C4-2B (cell line): ENCODE data around the gene CACNB3.
"Not testable (repeated sequence)": the region's sequence is repeated elsewhere in the genome, so short reads cannot be mapped to it uniquely, and the experiment has no call there.

ENCODE experiments used
- H3K27ac ChIP-seq: fragments of 450-650 bp; 2 replicates; pipeline ENCODE4 v1.5.1; 2017
- CTCF ChIP-seq: fragments of 450-650 bp; conservative IDR thresholded peaks from 2 replicates; pipeline ENCODE4 v1.5.1; 2017; ENCODE audit warnings: mild to moderate bottlenecking
- ZFX ChIP-seq: fragments of 450-650 bp; IDR thresholded peaks from 2 replicates; pipeline ENCODE4 v1.6.1; 2017

CACNB3 gene

DNA sequence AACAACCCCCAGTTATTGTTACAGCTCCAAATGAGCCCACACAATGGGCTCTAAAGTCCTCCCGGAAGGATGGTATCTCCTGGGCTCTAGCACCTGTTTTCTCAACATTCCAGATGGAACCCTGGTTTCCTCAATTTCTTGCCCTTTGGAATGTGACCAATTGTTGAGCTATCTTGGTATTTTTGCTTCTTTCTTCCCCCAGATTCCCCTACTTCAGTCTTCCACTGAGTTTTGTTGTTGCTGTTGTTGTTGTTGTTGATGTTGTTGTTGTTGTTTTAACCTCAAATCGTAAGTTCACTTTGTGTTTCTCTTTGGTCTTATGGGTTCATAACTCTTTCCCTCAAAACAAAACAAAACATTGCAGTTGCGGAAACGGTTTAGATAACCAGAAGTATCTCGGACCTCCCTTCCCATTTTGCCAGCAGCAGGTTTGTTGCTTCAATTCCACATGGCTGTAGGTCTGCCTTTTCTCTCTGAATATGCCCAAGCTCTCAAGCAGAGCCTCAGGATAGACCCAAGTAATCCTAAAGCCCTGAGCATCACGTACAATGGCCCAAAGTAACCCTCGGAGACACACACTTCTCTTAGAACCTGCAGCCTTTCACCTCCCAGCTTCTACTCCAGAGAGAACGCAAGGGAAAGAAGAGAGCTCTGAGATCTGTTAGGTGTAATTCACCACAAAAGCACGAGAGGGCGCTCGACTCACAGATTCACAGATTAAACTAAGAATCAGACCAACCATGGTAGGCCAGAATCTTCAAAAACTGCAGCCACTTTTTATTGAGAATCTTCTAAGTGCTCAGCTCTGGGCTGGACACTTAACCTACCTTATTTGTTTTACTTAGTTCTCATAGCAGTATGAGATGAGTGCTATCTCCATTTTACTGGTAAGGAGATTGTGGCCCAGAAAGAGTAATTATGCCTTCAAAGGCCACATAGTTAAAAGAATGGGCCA lies 34.7 kb downstream of the CACNB3 start:
- TF ChIP-seq ZFX (no peak), CTCF (peak; percentile 93)
- H3K27ac ChIP-seq = peak overlapping the region; percentile 93; the same call in 1 of the 2 replicates

DNA sequence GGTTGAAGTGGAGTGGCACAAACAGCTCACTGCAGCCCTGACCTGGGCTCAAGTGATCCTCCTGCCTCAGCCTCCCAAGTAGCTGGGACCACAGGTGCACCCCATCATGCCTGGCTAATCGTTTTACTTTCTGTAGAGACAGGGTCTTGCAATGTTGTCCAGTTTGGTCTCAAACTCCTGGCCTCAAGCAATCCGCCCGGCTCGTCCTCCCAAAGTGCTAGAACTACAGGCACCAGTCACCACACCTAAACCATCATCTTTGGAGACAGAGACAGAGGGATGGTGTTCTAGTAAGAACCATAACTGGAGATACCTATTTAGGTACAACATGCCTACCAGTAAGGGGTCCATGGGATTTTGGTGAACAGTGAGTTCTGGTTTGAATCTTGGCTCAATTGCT lies 36.2 kb downstream of the CACNB3 start:
- no peak overlapping the region for H3K27ac ChIP-seq
- no peak for TF ChIP-seq ZFX
- TF ChIP-seq CTCF = no peak

DNA sequence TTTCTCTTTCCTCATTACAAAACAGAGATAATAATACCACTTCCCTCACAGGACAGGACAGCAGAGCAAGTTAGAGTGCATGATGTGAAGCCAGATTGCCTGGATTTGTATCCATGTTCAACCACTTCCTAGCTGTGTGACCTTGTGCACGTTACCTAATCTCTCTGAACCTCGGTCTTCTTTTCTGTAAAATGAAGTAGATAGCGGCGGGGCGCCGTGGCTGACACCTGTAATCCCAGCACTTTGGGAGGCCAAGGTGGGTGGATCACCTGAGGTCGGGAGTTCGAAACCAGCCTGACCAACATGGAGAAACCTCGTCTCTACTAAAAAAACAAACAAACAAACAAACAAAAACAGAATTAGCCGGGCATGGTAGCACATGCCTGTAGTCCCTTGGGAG lies 36.6 kb downstream of the CACNB3 start:
- not testable (repeated sequence) for H3K27ac ChIP-seq

DNA sequence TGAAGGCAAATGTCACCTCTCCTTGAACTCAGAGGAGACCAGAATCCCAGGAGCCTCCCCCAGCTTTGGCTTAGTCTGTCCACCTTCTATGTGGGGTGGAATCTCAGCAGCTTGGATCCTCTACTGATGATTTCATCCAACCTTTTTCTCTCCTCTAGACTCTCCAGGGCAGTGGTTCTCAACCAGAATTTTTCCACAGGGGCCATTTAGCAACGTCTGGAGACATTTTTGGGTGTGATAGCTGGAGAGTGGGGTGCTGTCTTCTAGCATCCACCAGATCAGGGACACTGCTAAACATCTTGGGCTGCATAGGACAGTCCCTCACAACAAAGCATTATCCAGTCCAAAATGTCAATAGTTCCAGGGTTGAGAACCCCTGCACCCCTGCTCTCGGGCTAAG lies 38.1 kb downstream of the CACNB3 start:
- TF ChIP-seq CTCF = no peak
- TF ChIP-seq ZFX = no peak
- no peak overlapping the region for H3K27ac ChIP-seq

DNA sequence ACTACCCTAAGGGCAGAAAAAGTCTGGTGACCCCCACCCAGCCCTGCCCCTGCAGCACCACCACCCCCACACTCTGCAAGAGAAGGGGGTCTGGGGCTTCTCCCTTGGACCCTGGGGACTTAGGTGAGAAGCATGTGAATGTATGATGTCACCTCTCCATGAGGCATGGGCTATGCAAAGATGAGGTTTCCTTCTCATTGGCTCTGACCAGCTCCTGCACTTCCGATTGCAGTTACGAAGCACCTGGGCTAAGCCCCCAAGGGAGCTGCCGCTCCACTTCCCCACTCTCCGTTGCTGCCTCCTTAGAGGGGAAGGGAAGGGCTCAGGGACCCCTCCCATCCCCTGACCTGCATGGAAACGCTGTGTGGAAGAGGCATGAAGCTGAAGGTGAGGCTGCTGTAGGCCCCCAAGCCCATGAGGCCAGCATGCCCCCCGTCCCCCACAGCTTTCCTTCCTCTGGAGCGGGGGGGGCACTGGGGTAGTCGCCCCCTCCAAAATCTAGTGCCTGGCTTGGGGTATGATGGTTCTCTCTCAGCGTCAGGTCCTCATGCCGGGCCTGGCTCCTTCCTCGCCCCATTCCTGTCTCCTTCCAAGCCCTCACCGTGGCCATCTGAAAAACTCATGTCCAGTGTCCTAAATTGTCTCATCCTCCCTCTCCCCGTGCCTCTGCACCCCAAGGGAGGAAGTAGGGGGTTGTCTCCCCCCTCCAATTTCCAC lies 39.1 kb downstream of the CACNB3 start:
- no peak for TF ChIP-seq ZFX
- TF ChIP-seq CTCF = no peak
- no peak overlapping the region for H3K27ac ChIP-seq

DNA sequence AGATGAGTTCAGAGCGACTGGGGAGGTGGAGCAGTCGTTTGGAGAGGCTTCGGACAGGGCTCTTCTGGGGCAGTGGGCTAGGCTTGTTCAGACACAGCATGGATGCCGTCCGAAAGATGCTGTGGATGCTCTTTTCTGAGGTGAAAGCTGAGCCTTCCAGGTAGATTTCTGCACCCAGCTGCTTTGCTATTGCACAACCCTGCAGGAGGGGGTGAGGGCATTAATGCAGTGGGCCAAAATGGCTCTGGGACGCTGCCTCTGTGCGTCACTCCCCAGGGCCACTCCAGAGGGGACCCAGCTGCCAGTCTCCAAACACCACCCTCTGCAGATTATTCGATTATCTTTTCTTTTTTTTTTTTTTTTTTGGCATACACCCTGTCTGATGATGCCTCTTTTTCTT lies 39.7 kb downstream of the CACNB3 start:
- H3K27ac ChIP-seq = no peak overlapping the region
- TF ChIP-seq ZFX (no peak), CTCF (no peak)

- no peak for TF ChIP-seq CTCF
- TF ChIP-seq ZFX = no peak
- no peak overlapping the region for H3K27ac ChIP-seq
These were observed 41.3 kb downstream of the CACNB3 start for GRCh38 chr12:48859607-48860006.

DNA sequence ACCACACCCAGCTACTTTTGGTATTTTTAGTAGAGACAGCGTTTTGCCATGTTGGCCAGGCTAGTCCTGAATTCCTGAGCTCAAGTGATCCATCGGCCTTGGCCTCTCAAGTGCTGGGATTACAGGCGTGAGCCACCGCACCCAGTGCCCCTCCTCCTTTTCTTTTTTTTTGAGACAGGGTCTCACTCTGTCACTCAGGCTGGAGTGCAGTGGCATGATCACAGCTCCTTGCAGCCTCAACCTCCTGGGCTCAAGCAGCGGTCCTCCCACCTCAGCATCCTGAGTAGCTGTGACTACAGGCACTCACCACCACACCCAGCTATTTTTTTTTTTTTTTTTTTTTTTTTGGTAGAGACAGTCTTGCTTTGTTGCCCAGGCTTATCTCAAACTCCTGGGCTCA lies 41.9 kb downstream of the CACNB3 start:
- H3K27ac ChIP-seq = not testable (repeated sequence)
